HL-60 (cell line): ENCODE measurements around the gene MST1R.

Source experiments
- DNase-seq, 2 experiments: peaks; one replicate each; pipeline ENCODE4 v3.0.0-alpha.2; 2010 to 2020; ENCODE audit warnings: low read depth in 1 of 2, low spot score in 1 of 2
- H3K27ac ChIP-seq: fragments of 250-450 bp; sonication (Bioruptor Pico); replicated peaks from 2 replicates; pipeline ENCODE4 v1.5.1; 2020; ENCODE audit warnings: mild to moderate bottlenecking, moderate library complexity
- H3K27me3 ChIP-seq: fragments of 250-450 bp; sonication (Bioruptor Pico); 2 replicates; pipeline ENCODE4 v1.5.1; 2021; ENCODE audit warnings: mild to moderate bottlenecking, moderate library complexity; ENCODE audit not compliant: insufficient read depth, poor library complexity, severe bottlenecking
- H3K4me3 ChIP-seq: replicated peaks from 2 replicates; pipeline ENCODE4 v1.5.1; 2011; ENCODE audit warnings: mild to moderate bottlenecking, control low read depth, low read length; ENCODE audit not compliant: insufficient read depth
- CTCF ChIP-seq: IDR thresholded peaks from one replicate; pipeline ENCODE4 v1.5.1; 2011; ENCODE audit warnings: low read length, control low read depth, inconsistent platforms; ENCODE audit not compliant: insufficient read depth
- GABPA ChIP-seq: IDR thresholded peaks from 2 replicates; pipeline ENCODE4 v1.6.1; 2012; ENCODE audit warnings: low read depth
- POLR2AphosphoS5 ChIP-seq: IDR thresholded peaks from 2 replicates; pipeline ENCODE4 v1.6.1; 2012; ENCODE audit warnings: low read depth
- REST ChIP-seq: IDR thresholded peaks from 2 replicates; pipeline ENCODE4 v1.6.1; 2012; ENCODE audit warnings: low read depth; ENCODE audit not compliant: insufficient replicate concordance
- SPI1 ChIP-seq: IDR thresholded peaks from 2 replicates; pipeline ENCODE4 v1.6.1; 2012; ENCODE audit warnings: low read depth, mild to moderate bottlenecking, borderline replicate concordance

Gene MST1R

GRCh38 chr3:49930922-49931321 is 27.2 kb upstream of the MST1R start:
- TF ChIP-seq GABPA (no peak), SPI1 (no peak), CTCF (no peak), REST (no peak), POLR2AphosphoS5 (no peak)
- H3K4me3 ChIP-seq, result no peak overlapping the region
- DNase-seq, result no peak
- H3K27me3 ChIP-seq, result no peaks in the 10 kb centered on the region
- no peak overlapping the region for H3K27ac ChIP-seq

- Histone ChIP-seq H3K27ac (no peak overlapping the region; the same call in 1 of the 2 replicates), H3K4me3 (peak overlapping the region; percentile 76), H3K27me3 (no peaks in the 10 kb centered on the region)
- no peak for DNase-seq
- TF ChIP-seq REST, result no peak
- no peak for TF ChIP-seq SPI1
- no peak for TF ChIP-seq POLR2AphosphoS5
- TF ChIP-seq GABPA, result no peak
- TF ChIP-seq CTCF, result no peak
These were observed 26.6 kb upstream of the MST1R start for GRCh38 chr3:49930168-49930690.

- Histone ChIP-seq H3K4me3 (peak within 1 kb of the TSS; percentile 76), H3K27me3 (no peaks in the 10 kb centered on the region), H3K27ac (peak within 1 kb of the TSS; percentile 55)
- no peak for TF ChIP-seq REST
- 0 out of 2 replicates have a peak, but pooled peaks have one; percentile 20 for TF ChIP-seq POLR2AphosphoS5
- peak; percentile 66 to 87 for DNase-seq
These were observed 25.9 kb upstream of the MST1R start, which contains the start of gene MON1A for GRCh38 chr3:49929291-49930167. Gene MON1A (minus strand): TSS chr3:49929811. CDS start chr3:49913346, 16,465 bp downstream.
